GM12865 (cell line): ENCODE results near the gene CCDC27.

Experiments
- DNase-seq: peaks from one replicate; pipeline ENCODE4 v3.0.0; 2010; ENCODE audit warnings: low read depth
- H3K4me3 ChIP-seq: 2 replicates; pipeline ENCODE4 v1.5.1; 2011; ENCODE audit warnings: mild to moderate bottlenecking, low read depth, low read length, control low read depth
- TF ChIP-seq, protein P1 (sequence below): IDR thresholded peaks from 2 replicates; pipeline ENCODE4 v1.5.1; 2011; ENCODE audit warnings: low read length, control low read depth, low read depth, inconsistent platforms; ENCODE audit not compliant: insufficient read depth; ENCODE audit errors: missing control alignments

CCDC27 gene

DNA sequence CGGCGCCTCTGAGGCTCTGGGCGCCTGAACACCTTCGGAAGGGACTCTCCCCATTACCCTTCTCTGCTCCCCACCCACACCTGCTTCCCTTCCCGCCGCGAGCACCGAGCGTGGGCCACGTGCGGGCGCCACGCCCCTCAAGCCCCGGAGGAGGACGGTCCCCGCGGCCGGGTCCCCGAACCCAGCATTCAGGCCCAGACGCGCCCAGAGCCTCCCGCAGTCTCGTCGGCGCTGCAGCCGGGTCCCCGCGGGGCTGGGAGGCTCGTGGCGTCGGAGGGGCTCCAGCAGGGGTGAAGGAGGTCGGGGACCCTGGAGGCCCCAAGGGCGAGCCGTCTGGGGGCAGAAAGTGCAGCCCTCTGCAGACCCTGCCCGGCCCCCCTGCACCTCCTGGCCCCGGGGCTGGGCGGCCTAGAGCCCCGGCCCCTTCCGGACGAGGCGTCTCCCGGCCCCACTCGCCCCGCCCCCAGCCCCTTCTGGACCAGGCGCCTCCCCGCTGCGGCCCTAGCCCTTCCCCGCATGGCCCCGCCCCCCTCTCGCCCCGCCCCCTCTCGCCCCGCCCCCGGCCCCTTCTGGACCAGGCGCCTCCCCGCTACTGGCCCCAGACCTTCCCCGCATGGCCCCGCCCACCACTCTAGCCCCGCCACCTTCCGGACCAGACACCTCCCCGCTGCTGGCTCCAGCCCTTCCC lies 19.9 kb downstream of the CCDC27 start:
- DNase-seq = peak; percentile 92
- TF ChIP-seq, protein P1, sequence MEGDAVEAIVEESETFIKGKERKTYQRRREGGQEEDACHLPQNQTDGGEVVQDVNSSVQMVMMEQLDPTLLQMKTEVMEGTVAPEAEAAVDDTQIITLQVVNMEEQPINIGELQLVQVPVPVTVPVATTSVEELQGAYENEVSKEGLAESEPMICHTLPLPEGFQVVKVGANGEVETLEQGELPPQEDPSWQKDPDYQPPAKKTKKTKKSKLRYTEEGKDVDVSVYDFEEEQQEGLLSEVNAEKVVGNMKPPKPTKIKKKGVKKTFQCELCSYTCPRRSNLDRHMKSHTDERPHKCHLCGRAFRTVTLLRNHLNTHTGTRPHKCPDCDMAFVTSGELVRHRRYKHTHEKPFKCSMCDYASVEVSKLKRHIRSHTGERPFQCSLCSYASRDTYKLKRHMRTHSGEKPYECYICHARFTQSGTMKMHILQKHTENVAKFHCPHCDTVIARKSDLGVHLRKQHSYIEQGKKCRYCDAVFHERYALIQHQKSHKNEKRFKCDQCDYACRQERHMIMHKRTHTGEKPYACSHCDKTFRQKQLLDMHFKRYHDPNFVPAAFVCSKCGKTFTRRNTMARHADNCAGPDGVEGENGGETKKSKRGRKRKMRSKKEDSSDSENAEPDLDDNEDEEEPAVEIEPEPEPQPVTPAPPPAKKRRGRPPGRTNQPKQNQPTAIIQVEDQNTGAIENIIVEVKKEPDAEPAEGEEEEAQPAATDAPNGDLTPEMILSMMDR = no peak
- H3K4me3 ChIP-seq = peak overlapping the region; percentile 64

DNA sequence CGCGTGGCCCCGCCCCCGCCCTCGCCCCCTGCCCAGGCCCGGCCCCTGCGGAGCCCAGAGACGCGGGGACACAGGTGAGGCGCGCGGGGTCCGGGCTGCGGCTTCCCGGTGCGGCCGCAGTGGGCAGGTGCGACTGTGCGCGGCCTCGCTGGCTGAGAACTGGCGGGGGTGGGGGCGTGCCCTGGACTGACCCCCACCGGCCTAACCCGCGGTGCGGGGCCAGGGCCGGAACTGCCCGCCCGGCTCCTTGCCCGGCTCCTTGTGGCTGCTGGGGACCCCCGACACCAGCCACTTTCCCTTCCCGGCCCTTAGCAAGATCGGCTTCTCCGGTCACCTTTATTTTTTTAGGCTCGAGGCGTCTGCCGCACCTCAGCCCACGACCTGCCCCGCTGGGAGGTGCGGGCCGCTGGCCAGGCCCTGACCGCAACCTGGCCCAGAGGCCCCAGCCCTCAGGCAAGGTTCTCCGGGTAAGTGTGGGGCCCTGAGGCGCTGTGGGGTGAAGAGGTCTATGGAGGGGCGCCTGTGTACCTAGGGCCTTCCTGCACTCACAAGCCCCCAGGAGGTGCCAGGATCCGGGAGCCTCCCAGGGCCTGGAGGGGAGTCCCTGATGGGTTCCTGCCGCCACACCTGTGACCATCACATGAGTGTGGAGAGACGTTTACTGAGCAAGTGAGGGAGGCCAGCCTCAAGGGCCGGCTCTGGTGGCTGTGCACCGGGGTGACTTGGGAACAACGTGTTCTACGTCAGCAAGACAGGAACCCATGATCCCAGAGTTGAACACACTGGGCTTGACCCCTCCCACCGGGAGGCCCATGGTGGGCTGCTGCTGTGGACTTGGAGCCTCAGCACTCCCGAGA lies 20.7 kb downstream of the CCDC27 start, which contains the start of gene SMIM1:
SMIM1 (plus strand) TSS at position 35 of the 857 bp plus-strand sequence. CDS start 2,625 bp downstream, outside the sequence.
- H3K4me3 ChIP-seq = peak within 1 kb of the TSS; percentile 64
- no peak for DNase-seq
- TF ChIP-seq, protein P1 = no peak

DNA sequence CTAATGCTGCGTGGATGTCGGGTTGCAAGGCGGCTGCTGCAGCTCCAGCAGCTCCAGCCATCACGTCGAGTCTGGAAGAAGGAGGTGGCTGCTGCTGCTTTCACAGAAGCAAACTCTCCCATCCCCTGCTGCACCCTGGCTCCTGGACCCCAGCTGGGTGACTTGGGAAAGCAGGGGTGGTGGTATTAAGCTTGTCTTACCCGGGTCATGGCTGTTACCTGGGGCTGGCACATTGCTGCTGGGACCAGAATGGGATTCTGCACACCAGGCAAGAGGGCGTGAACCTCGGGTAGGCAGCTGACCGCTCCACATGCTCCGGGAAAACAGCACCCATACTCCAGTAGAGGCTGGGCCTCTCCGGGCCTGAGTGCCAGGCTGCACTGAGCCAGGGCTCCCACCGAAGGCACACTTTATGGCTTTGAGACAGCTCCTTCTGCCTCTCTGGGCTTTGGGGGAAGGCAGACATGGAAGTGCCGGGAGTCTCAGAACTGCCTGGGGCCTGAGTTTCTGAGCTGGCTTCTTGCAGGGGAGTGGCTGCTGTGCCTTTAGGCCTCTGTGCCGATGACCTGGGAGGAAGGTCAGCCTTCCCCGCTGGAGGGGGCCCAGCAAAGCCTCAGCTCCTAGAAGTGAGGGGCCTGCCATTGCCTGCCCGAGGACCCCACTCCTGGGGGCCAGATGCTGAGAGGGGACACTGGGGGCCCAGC lies 21.5 kb downstream of the CCDC27 start:
- TF ChIP-seq, protein P1 = no peak
- no peak for DNase-seq
- H3K4me3 ChIP-seq = no peak overlapping the region

DNA sequence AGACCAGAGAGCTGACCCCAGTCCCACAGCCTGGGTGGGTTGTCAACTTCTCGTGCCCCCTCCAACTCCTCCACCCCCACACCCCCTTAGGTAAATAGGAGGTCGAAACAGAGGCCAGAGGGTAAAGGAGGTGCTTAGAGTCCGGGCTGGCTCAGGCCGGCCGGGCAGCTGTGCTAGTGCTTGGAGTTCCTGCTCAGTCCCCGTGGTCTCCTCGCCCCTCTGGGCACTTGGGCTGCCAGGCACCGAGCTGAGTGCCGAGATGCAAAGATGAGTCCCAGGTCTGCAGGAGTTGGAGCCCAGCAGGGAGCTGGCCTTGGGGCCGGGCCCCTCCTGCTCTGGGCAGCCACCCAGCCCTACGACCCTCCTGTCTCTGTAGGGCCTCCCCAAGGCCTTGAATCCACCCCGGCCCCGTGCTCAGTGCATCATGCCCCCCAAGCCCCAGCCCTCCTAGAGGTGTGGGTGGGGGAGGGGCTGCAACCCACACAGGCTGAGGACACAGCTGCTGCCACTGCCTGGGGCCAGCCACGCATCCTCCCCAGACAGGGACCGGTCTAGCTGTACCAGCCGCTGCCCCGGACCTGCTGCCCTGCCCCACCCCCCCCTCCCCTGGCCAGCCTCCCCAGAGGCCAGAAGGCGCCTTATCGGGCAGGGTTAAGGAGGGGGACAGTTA lies 22.2 kb downstream of the CCDC27 start:
- TF ChIP-seq, protein P1 = no peak
- no peak overlapping the region for H3K4me3 ChIP-seq
- DNase-seq = no peak

DNA sequence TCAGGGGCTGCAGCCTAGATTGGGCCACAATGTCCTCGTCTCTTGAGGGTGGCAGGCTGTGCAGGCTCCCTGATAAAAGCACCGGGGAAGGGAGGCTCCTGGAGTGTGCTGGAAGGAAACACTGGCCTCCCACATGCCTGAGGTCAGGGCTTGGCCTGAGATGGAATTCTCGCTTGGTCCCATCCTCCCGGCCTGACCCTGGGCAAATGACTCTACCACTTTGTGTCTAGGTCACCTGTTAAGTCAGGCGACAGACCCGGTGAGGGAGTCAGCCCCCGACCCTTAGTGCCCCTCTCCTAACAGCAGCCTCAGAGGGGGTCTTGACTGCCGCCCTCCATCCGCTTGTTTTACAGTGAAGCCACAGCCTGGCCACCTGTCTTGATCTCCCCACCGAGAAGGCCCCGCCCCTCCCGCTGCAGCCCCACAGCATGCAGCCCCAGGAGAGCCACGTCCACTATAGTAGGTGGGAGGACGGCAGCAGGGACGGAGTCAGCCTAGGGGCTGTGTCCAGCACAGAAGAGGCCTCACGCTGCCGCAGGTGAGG lies 22.8 kb downstream of the CCDC27 start:
- TF ChIP-seq, protein P1 = no peak
- H3K4me3 ChIP-seq = no peak overlapping the region
- DNase-seq = no peak
